ENCODE results near the gene SLC12A3.

SLC12A3 gene

GRCh38 chr16:56860226-56861020 is 4.6 kb upstream of the SLC12A3 start:
- Histone ChIP-seq H3K36me3 (ENCODE audit: insufficient read depth) (no peaks in the 10 kb centered on the region), H3K9ac (peak overlapping the region; percentile 18; the same call in 1 of the 2 replicates), H4K20me1 (ENCODE audit: insufficient read depth) (no peaks in the 10 kb centered on the region), H3K4me2 (peak overlapping the region; percentile 65), H3K4me1 (ENCODE audit: low read depth, poor library complexity, severe bottlenecking) (peaks cover 61% of the 10 kb centered on the region), H3K27me3 (ENCODE audit: insufficient read depth, low read depth) (no peaks in the 10 kb centered on the region), H3K4me3 (IDR thresholded peaks at IDR 0.05; ENCODE audit: insufficient read depth, low read depth, low read length) (no peak overlapping the region), H2AFZ (ENCODE audit: low read depth) (peak overlapping the region; percentile 5; the same call in 1 of the 2 replicates), H3K27ac (peak overlapping the region; percentile 67), H3K79me2 (ENCODE audit: insufficient read depth, low read depth) (no peaks in the 10 kb centered on the region)
- no peak for TF ChIP-seq CTCF (conservative IDR thresholded peaks at IDR 0.05; ENCODE audit: low read depth, low read length)

GRCh38 chr16:56861092-56861610 is 3.9 kb upstream of the SLC12A3 start:
- H3K27ac ChIP-seq: peak overlapping the region; percentile 67
- H3K36me3 ChIP-seq (ENCODE audit: insufficient read depth): no peaks in the 10 kb centered on the region

GRCh38 chr16:56861756-56862155 is 3.3 kb upstream of the SLC12A3 start:
- no peaks in the 10 kb centered on the region for H3K36me3 ChIP-seq (ENCODE audit: insufficient read depth)
- peak overlapping the region; percentile 5; the same call in 1 of the 2 replicates for H2AFZ ChIP-seq (ENCODE audit: low read depth)
- TF ChIP-seq CTCF (conservative IDR thresholded peaks at IDR 0.05; ENCODE audit: low read depth, low read length): no peak
- peak overlapping the region; percentile 67 for H3K27ac ChIP-seq
- peaks cover 64% of the 10 kb centered on the region for H3K4me1 ChIP-seq (ENCODE audit: low read depth, poor library complexity, severe bottlenecking)
- H3K9ac ChIP-seq: peak overlapping the region; percentile 18; the same call in 1 of the 2 replicates
- no peaks in the 10 kb centered on the region for H3K27me3 ChIP-seq (ENCODE audit: insufficient read depth, low read depth)
- H3K4me2 ChIP-seq: peak overlapping the region; percentile 65
- H4K20me1 ChIP-seq (ENCODE audit: insufficient read depth): no peaks in the 10 kb centered on the region
- no peaks in the 10 kb centered on the region for H3K79me2 ChIP-seq (ENCODE audit: insufficient read depth, low read depth)
- no peak overlapping the region for H3K4me3 ChIP-seq (IDR thresholded peaks at IDR 0.05; ENCODE audit: insufficient read depth, low read depth, low read length)

More at GRCh38 chr16:56861092-56861610, 3.9 kb upstream of the SLC12A3 start:
- TF ChIP-seq CTCF (conservative IDR thresholded peaks at IDR 0.05; ENCODE audit: low read depth, low read length): no peak
- Histone ChIP-seq H3K4me2 (peak overlapping the region; percentile 65), H3K4me1 (ENCODE audit: low read depth, poor library complexity, severe bottlenecking) (peaks cover 61% of the 10 kb centered on the region), H2AFZ (ENCODE audit: low read depth) (peak overlapping the region; percentile 5; the same call in 1 of the 2 replicates), H3K9ac (peak overlapping the region; percentile 18; the same call in 1 of the 2 replicates), H4K20me1 (ENCODE audit: insufficient read depth) (no peaks in the 10 kb centered on the region), H3K27me3 (ENCODE audit: insufficient read depth, low read depth) (no peaks in the 10 kb centered on the region), H3K79me2 (ENCODE audit: insufficient read depth, low read depth) (no peaks in the 10 kb centered on the region), H3K4me3 (IDR thresholded peaks at IDR 0.05; ENCODE audit: insufficient read depth, low read depth, low read length) (no peak overlapping the region)

- Histone ChIP-seq H3K79me2 (ENCODE audit: insufficient read depth, low read depth) (no peaks in the 10 kb centered on the region), H4K20me1 (ENCODE audit: insufficient read depth) (no peaks in the 10 kb centered on the region), H3K36me3 (ENCODE audit: insufficient read depth) (no peaks in the 10 kb centered on the region), H3K27me3 (ENCODE audit: insufficient read depth, low read depth) (no peaks in the 10 kb centered on the region), H3K9ac (no peak overlapping the region), H3K4me2 (peak overlapping the region; percentile 65), H2AFZ (ENCODE audit: low read depth) (no peak overlapping the region), H3K27ac (no peak overlapping the region; the same call in 1 of the 2 replicates), H3K4me1 (ENCODE audit: low read depth, poor library complexity, severe bottlenecking) (peaks cover 70% of the 10 kb centered on the region), H3K4me3 (IDR thresholded peaks at IDR 0.05; ENCODE audit: insufficient read depth, low read depth, low read length) (no peak overlapping the region)
- no peak for TF ChIP-seq CTCF (conservative IDR thresholded peaks at IDR 0.05; ENCODE audit: low read depth, low read length)
Observed at GRCh38 chr16:56862776-56863175, 2.2 kb upstream of the SLC12A3 start.
